HFFc6 (cell line): Measurements from ENCODE around the gene EPN2. TPM values are rescaled to one million over a fixed set of nuclear protein-coding genes. Genes with fewer than 3 reads are reported as not detected.

ENCODE experiments used
- DNase-seq: peaks from one replicate; pipeline ENCODE4 v3.0.0-alpha.2; 2018
- H3K27ac Mint-ChIP-seq: 2 replicates; pipeline ENCODE4 v1.8.0; 2020; ENCODE audit warnings: mild to moderate bottlenecking, mixed read lengths
- H3K27me3 Mint-ChIP-seq: 2 replicates; pipeline ENCODE4 v1.8.0; 2021; ENCODE audit warnings: mild to moderate bottlenecking, moderate library complexity, mixed read lengths; ENCODE audit not compliant: insufficient read depth
- H3K36me3 Mint-ChIP-seq: 2 replicates; pipeline ENCODE4 v1.8.0; 2021; ENCODE audit warnings: low read depth, mixed read lengths
- H3K4me1 Mint-ChIP-seq: 2 replicates; pipeline ENCODE4 v1.8.0; 2020; ENCODE audit warnings: low read depth, mixed read lengths
- H3K4me3 Mint-ChIP-seq: 2 replicates; pipeline ENCODE4 v1.8.0; 2020; ENCODE audit warnings: mild to moderate bottlenecking, moderate library complexity, mixed read lengths
- H3K9me3 Mint-ChIP-seq: 2 replicates; pipeline ENCODE4 v1.8.0; 2020; ENCODE audit warnings: mild to moderate bottlenecking, mixed read lengths
- CTCF ChIP-seq: fragments of 200-600 bp; sonication (generic); IDR thresholded peaks from 2 replicates; pipeline ENCODE4 v1.5.0; 2021; ENCODE audit warnings: antibody characterized with exemption, mild to moderate bottlenecking
- total RNA-seq, 6 experiments: library from RNA; stranded (reverse); fragmentation: NEBNext Ultra II Directional; extraction: Animal tissue kit (Norgen Biotek cat#: 25700); gene quantifications; 2 replicates in 1 of 6; 3 replicates in 5 of 6; pipeline ENCODE4 v1.2.3, GENCODE V29; 2021

Gene EPN2
- total RNA-seq, 6 experiments from 2014 or later: 40.1 to 47.4 (median 42.7) TPM

GRCh38 chr17:19371259-19372010 is 134.3 kb downstream of the EPN2 start:
- Mint-ChIP-seq H3K4me1 (peaks cover 24% of the 10 kb centered on the region), H3K36me3 (no peaks in the 10 kb centered on the region), H3K4me3 (no peak overlapping the region), H3K27me3 (no peaks in the 10 kb centered on the region; the same call in 1 of the 2 replicates), H3K9me3 (no peaks in the 10 kb centered on the region), H3K27ac (no peak overlapping the region)
- no peak for DNase-seq
- no peak for TF ChIP-seq CTCF

- Mint-ChIP-seq H3K4me1 (peaks cover 29% of the 10 kb centered on the region), H3K4me3 (no peak overlapping the region), H3K36me3 (no peaks in the 10 kb centered on the region), H3K9me3 (no peaks in the 10 kb centered on the region), H3K27ac (no peak overlapping the region), H3K27me3 (no peaks in the 10 kb centered on the region; the same call in 1 of the 2 replicates)
- no peak for TF ChIP-seq CTCF
- no peak for DNase-seq
These were observed 134.8 kb downstream of the EPN2 start for GRCh38 chr17:19372011-19372370.

GRCh38 chr17:19372439-19372838 is 135.3 kb downstream of the EPN2 start:
- no peak for DNase-seq
- H3K9me3 Mint-ChIP-seq: no peaks in the 10 kb centered on the region
- no peak for TF ChIP-seq CTCF
- peaks cover 30% of the 10 kb centered on the region for H3K4me1 Mint-ChIP-seq
- no peak overlapping the region for H3K27ac Mint-ChIP-seq
- no peak overlapping the region for H3K4me3 Mint-ChIP-seq
- H3K36me3 Mint-ChIP-seq: no peaks in the 10 kb centered on the region
- H3K27me3 Mint-ChIP-seq: no peaks in the 10 kb centered on the region; the same call in 1 of the 2 replicates

- no peak for TF ChIP-seq CTCF
- Mint-ChIP-seq H3K4me3 (no peak overlapping the region), H3K9me3 (no peaks in the 10 kb centered on the region), H3K36me3 (no peaks in the 10 kb centered on the region), H3K27ac (no peak overlapping the region), H3K4me1 (peaks cover 30% of the 10 kb centered on the region), H3K27me3 (peaks cover 3% of the 10 kb centered on the region)
- no peak for DNase-seq
These were observed 135.8 kb downstream of the EPN2 start for GRCh38 chr17:19372866-19373504.

GRCh38 chr17:19374136-19374535 is 137.0 kb downstream of the EPN2 start:
- no peak for DNase-seq
- no peak for TF ChIP-seq CTCF
- no peaks in the 10 kb centered on the region for H3K9me3 Mint-ChIP-seq
- H3K27me3 Mint-ChIP-seq: peaks cover 3% of the 10 kb centered on the region
- peaks cover 21% of the 10 kb centered on the region for H3K4me1 Mint-ChIP-seq
- no peak overlapping the region for H3K4me3 Mint-ChIP-seq
- H3K27ac Mint-ChIP-seq: 0 out of 2 replicates have a peak overlapping the region, but pooled peaks have one; percentile 22
- peaks cover 2% of the 10 kb centered on the region; the same call in 1 of the 2 replicates for H3K36me3 Mint-ChIP-seq
